HepG2 (cell line): Measurements from ENCODE around the gene PERP. TPM values are rescaled to one million over a fixed set of nuclear protein-coding genes. Genes with fewer than 3 reads are reported as not detected.

Experiments used
- HMGXB3 ChIP-seq: sonication (generic); formaldehyde crosslinking; IDR thresholded peaks from 2 replicates; pipeline ENCODE4 v1.4.0; 2020; ENCODE audit warnings: missing genetic modification reagents, borderline replicate concordance
- HNF1A ChIP-seq, 2 experiments: sonication (generic) in 1 of 2; formaldehyde crosslinking in 1 of 2; IDR thresholded peaks; 2 replicates each; pipeline versions ENCODE4 v1.4.0 to v1.6.1; 2016 to 2020; ENCODE audit warnings: borderline replicate concordance in 1 of 2, low read depth in 1 of 2, mild to moderate bottlenecking in 1 of 2, missing genetic modification reagents in 1 of 2
- MXD3 ChIP-seq: IDR thresholded peaks from 2 replicates; pipeline ENCODE4 v1.6.1; 2016; ENCODE audit warnings: mild to moderate bottlenecking, missing biosample characterization, missing genetic modification reagents
- NONO ChIP-seq, 2 experiments: fragments of 450-650 bp in 1 of 2; sonication (generic) in 1 of 2; formaldehyde crosslinking in 1 of 2; IDR thresholded peaks in 1 of 2; conservative IDR thresholded peaks in 1 of 2; 2 replicates each; pipeline versions ENCODE4 v1.6.1 to v1.8.0; 2017 to 2022; ENCODE audit warnings: mild to moderate bottlenecking in 1 of 2, missing genetic modification reagents in 1 of 2, moderate library complexity in 1 of 2
- NR2F1 ChIP-seq, 2 experiments: fragments of 450-650 bp in 1 of 2; formaldehyde crosslinking in 1 of 2; IDR thresholded peaks; 2 replicates each; pipeline versions ENCODE4 v1.5.0 to v1.6.1; 2016 to 2020; ENCODE audit warnings: mild to moderate bottlenecking in 1 of 2, missing compliant biosample characterization in 1 of 2, missing genetic modification reagents in 1 of 2, moderate library complexity in 1 of 2
- NR2F2 ChIP-seq: IDR thresholded peaks from 2 replicates; pipeline ENCODE4 v1.6.1; 2012; ENCODE audit warnings: low read depth, inconsistent platforms, borderline replicate concordance
- POLR2AphosphoS5 ChIP-seq: IDR thresholded peaks from 2 replicates; pipeline ENCODE4 v1.6.1; 2012; ENCODE audit warnings: low read depth, low read length
- PREB ChIP-seq: sonication (generic); formaldehyde crosslinking; IDR thresholded peaks from 2 replicates; pipeline ENCODE4 v1.4.0; 2020; ENCODE audit warnings: missing genetic modification reagents
- ZC3H13 ChIP-seq: sonication (generic); formaldehyde crosslinking; IDR thresholded peaks from 2 replicates; pipeline ENCODE4 v1.8.1; 2023; ENCODE audit warnings: mild to moderate bottlenecking, missing genetic modification reagents, moderate library complexity
- ZNF350 ChIP-seq: sonication (generic); formaldehyde crosslinking; IDR thresholded peaks from 2 replicates; pipeline ENCODE4 v1.4.0; 2020; ENCODE audit warnings: mild to moderate bottlenecking, low read depth, missing genetic modification reagents, borderline replicate concordance
- ZNF616 ChIP-seq: sonication (generic); formaldehyde crosslinking; IDR thresholded peaks from 2 replicates; pipeline ENCODE4 v1.5.0; 2020; ENCODE audit warnings: low read depth, mild to moderate bottlenecking, missing genetic modification reagents
- ZNF678 ChIP-seq: sonication (generic); formaldehyde crosslinking; IDR thresholded peaks from 2 replicates; pipeline ENCODE4 v1.4.0; 2020; ENCODE audit warnings: mild to moderate bottlenecking, missing genetic modification reagents
- ZNF749 ChIP-seq: sonication (generic); formaldehyde crosslinking; IDR thresholded peaks from 2 replicates; pipeline ENCODE4 v1.8.0; 2022; ENCODE audit warnings: mild to moderate bottlenecking, missing genetic modification reagents, moderate library complexity, borderline replicate concordance
- polyA plus RNA-seq, 8 experiments: library from polyadenylated mRNA; depleted of rRNA in 3 of 8; stranded (reverse) in 7 of 8; unstranded in 1 of 8; fragments of >200 nt; fragmentation: Illumina TruSeq in 4 of 8; extraction: Trizol in 4 of 8; gene quantifications; 2 replicates each; pipeline versions ENCODE4 v1.2.1 to v1.2.3, GENCODE V29; 2011 to 2016; ENCODE audit warnings: low read depth in 4 of 8, missing spikeins in 1 of 8, mixed read lengths in 1 of 8; ENCODE audit not compliant: insufficient read depth in 1 of 8
- total RNA-seq, 5 experiments: library from RNA; depleted of rRNA; stranded (reverse); fragments of >200 nt; fragmentation: Illumina TruSeq; extraction: Trizol; gene quantifications; 2 replicates each; pipeline ENCODE4 v1.2.3, GENCODE V29; 2016; ENCODE audit warnings: low read depth in 1 of 5
- TF ChIP-seq, protein P1 (sequence below): sonication (generic); formaldehyde crosslinking; IDR thresholded peaks from 2 replicates; pipeline ENCODE4 v1.4.0; 2020; ENCODE audit warnings: missing genetic modification reagents, low read depth, mild to moderate bottlenecking, borderline replicate concordance

PERP gene
- total and polyA plus RNA-seq, 2 of the 13 experiments (the other 11 are each of a cell fraction or from before 2014, with no cell fraction given), result 26.0 to 53.0 TPM

GRCh38 chr6:138086573-138087196 is 20.5 kb downstream of the PERP start (continued):
- TF ChIP-seq, protein P1, sequence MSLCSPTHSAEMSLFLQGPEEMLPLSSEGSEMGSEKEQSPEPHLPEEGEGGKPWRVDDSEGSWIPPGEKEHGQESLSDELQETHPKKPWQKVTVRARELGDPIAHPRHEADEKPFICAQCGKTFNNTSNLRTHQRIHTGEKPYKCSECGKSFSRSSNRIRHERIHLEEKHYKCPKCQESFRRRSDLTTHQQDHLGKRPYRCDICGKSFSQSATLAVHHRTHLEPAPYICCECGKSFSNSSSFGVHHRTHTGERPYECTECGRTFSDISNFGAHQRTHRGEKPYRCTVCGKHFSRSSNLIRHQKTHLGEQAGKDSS, result peak; percentile 45; the same call in 1 of the 2 replicates
- TF ChIP-seq POLR2AphosphoS5 (peak; percentile 47), PREB (no peak), NR2F2 (peak; percentile 56; the same call in 1 of the 2 replicates), NR2F1 (CRISPR knock-in tag; IDR thresholded peaks at IDR 0.05) (peak; percentile 43 to 78), ZNF616 (CRISPR knock-in tag) (0 out of 2 replicates have a peak, but pooled peaks have one; percentile 1), HNF1A (IDR thresholded peaks at IDR 0.05; ENCODE audit: low read depth) (peak; percentile 73), HNF1A (CRISPR knock-in tag; IDR thresholded peaks at IDR 0.05; ENCODE audit: borderline replicate concordance) (peak; percentile 65; the same call in 1 of the 2 replicates), ZNF350 (CRISPR knock-in tag) (no peak), HMGXB3 (CRISPR knock-in tag) (0 out of 2 replicates have a peak, but pooled peaks have one; percentile 68), ZNF678 (CRISPR knock-in tag) (no peak), ZC3H13 (no peak), ZNF749 (CRISPR knock-in tag) (no peak), NONO (IDR thresholded peaks at IDR 0.05) (no peak), NONO (CRISPR knock-in tag; conservative IDR thresholded peaks at IDR 0.05) (peak; percentile 83), MXD3 (CRISPR knock-in tag) (no peak)
